D721Med (cell line): ENCODE measurements around the gene LPCAT1.
"Not testable (repeated sequence)": the region's sequence is repeated elsewhere in the genome, so short reads cannot be mapped to it uniquely, and the experiment has no call there.

Experiments
- DNase-seq: peaks from one replicate; pipeline ENCODE4 v3.0.0; 2011; ENCODE audit warnings: low spot score; ENCODE audit not compliant: insufficient read length
- FAIRE-seq: peaks from 2 replicates; lab custom pipeline; 2011; peaks lifted over from hg19 to GRCh38; lab: Jason Lieb, UNC
- CTCF ChIP-seq: IDR thresholded peaks from 2 replicates; pipeline ENCODE4 v1.5.1; 2012; ENCODE audit warnings: mild to moderate bottlenecking, control low read depth; ENCODE audit not compliant: insufficient read depth; ENCODE audit errors: missing control alignments

Gene LPCAT1

GRCh38 chr5:1523793-1524480, at the start of gene LPCAT1:
Gene LPCAT1 (minus strand): TSS chr5:1523960. CDS start chr5:1523844, 116 bp downstream.
- no peak for FAIRE-seq
- no peak for TF ChIP-seq CTCF

GRCh38 chr5:1571875-1572274, 48.1 kb upstream of the LPCAT1 start:
- not testable (repeated sequence) for FAIRE-seq, DNase-seq

More at GRCh38 chr5:1523793-1524480, at the start of gene LPCAT1:
- peak; percentile 75 for DNase-seq

- DNase-seq (no peak), FAIRE-seq (no peak)
- no peak for TF ChIP-seq CTCF
Measured at GRCh38 chr5:1570975-1571374, 47.2 kb upstream of the LPCAT1 start.

GRCh38 chr5:1568201-1568979, 44.6 kb upstream of the LPCAT1 start:
- DNase-seq (no peak), FAIRE-seq (no peak)
- TF ChIP-seq CTCF, result no peak

GRCh38 chr5:1567527-1568200, 43.9 kb upstream of the LPCAT1 start:
- FAIRE-seq, DNase-seq: not testable (repeated sequence)

- FAIRE-seq (no peak), DNase-seq (no peak)
- TF ChIP-seq CTCF, result no peak
Measured at GRCh38 chr5:1565737-1566734, 42.3 kb upstream of the LPCAT1 start.

- no peak for FAIRE-seq
- no peak for DNase-seq
- no peak for TF ChIP-seq CTCF
Measured at GRCh38 chr5:1564824-1565736, 41.3 kb upstream of the LPCAT1 start.
